HepG2 (cell line): ENCODE results near the gene BBS9. TPM values are rescaled to one million over a fixed set of nuclear protein-coding genes. Genes with fewer than 3 reads are reported as not detected.

Experiments used
- BRD4 ChIP-seq: sonication (generic); formaldehyde crosslinking; IDR thresholded peaks from 2 replicates; pipeline ENCODE4 v1.4.0; 2020; ENCODE audit warnings: missing genetic modification reagents
- CBFB ChIP-seq: sonication (generic); formaldehyde crosslinking; IDR thresholded peaks from 2 replicates; pipeline ENCODE4 v1.4.0; 2020; ENCODE audit warnings: missing genetic modification reagents
- FOXC1 ChIP-seq: sonication (generic); formaldehyde crosslinking; IDR thresholded peaks from 2 replicates; pipeline ENCODE4 v1.8.0; 2022; ENCODE audit warnings: mild to moderate bottlenecking, missing genetic modification reagents, borderline replicate concordance
- HDAC2 ChIP-seq: sonication (generic); formaldehyde crosslinking; IDR thresholded peaks from 2 replicates; pipeline ENCODE4 v1.4.0; 2020; ENCODE audit warnings: missing genetic modification reagents
- HOXA3 ChIP-seq: sonication (generic); formaldehyde crosslinking; IDR thresholded peaks from 2 replicates; pipeline ENCODE4 v1.5.0; 2020; ENCODE audit warnings: missing genetic modification reagents
- KLF16 ChIP-seq, 2 experiments: sonication (generic) in 1 of 2; formaldehyde crosslinking in 1 of 2; IDR thresholded peaks; 2 replicates each; pipeline versions ENCODE4 v1.6.1 to v1.8.0; 2016 to 2023; ENCODE audit warnings: missing genetic modification reagents in 2 of 2, missing compliant biosample characterization in 1 of 2
- MAZ ChIP-seq, 2 experiments: sonication (generic) in 1 of 2; formaldehyde crosslinking in 1 of 2; IDR thresholded peaks; 2 replicates each; pipeline versions ENCODE4 v1.5.0 to v1.6.1; 2012 to 2020; ENCODE audit warnings: low read depth in 2 of 2, mild to moderate bottlenecking in 2 of 2, borderline replicate concordance in 1 of 2, improper control_type of control experiment in 1 of 2, low read length in 1 of 2, missing genetic modification reagents in 1 of 2, moderate library complexity in 1 of 2
- PHF8 ChIP-seq: sonication (generic); formaldehyde crosslinking; IDR thresholded peaks from 2 replicates; pipeline ENCODE4 v1.5.0; 2020; ENCODE audit warnings: missing genetic modification reagents
- POLR2A ChIP-seq, 2 experiments: IDR thresholded peaks; 2 replicates each; pipeline ENCODE4 v1.6.1; 2011; ENCODE audit warnings: low read depth in 2 of 2, low read length in 2 of 2, mild to moderate bottlenecking in 1 of 2, moderate library complexity in 1 of 2; ENCODE audit not compliant: insufficient read depth in 1 of 2
- RARG ChIP-seq: sonication (generic); formaldehyde crosslinking; IDR thresholded peaks from 2 replicates; pipeline ENCODE4 v1.4.0; 2020; ENCODE audit warnings: low read depth, mild to moderate bottlenecking, missing genetic modification reagents
- STAG1 ChIP-seq: sonication (generic); formaldehyde crosslinking; IDR thresholded peaks from 2 replicates; pipeline ENCODE4 v1.4.0; 2020; ENCODE audit warnings: missing genetic modification reagents
- TAF1 ChIP-seq: sonication (generic); formaldehyde crosslinking; IDR thresholded peaks from 2 replicates; pipeline ENCODE4 v1.4.0; 2020; ENCODE audit warnings: missing genetic modification reagents
- ZNF350 ChIP-seq: sonication (generic); formaldehyde crosslinking; IDR thresholded peaks from 2 replicates; pipeline ENCODE4 v1.4.0; 2020; ENCODE audit warnings: mild to moderate bottlenecking, low read depth, missing genetic modification reagents, borderline replicate concordance
- ZNF44 ChIP-seq: sonication (generic); formaldehyde crosslinking; IDR thresholded peaks from 2 replicates; pipeline ENCODE4 v1.5.1; 2020; ENCODE audit warnings: mild to moderate bottlenecking, missing genetic modification reagents
- ZNF644 ChIP-seq: IDR thresholded peaks from 2 replicates; pipeline ENCODE4 v1.6.1; 2016; ENCODE audit warnings: low read depth
- ZSCAN30 ChIP-seq: sonication (generic); formaldehyde crosslinking; IDR thresholded peaks from 2 replicates; pipeline ENCODE4 v1.5.0; 2020; ENCODE audit warnings: mild to moderate bottlenecking, missing genetic modification reagents
- polyA plus RNA-seq, 8 experiments: library from polyadenylated mRNA; depleted of rRNA in 3 of 8; stranded (reverse) in 7 of 8; unstranded in 1 of 8; fragments of >200 nt; fragmentation: Illumina TruSeq in 4 of 8; extraction: Trizol in 4 of 8; gene quantifications; 2 replicates each; pipeline versions ENCODE4 v1.2.1 to v1.2.3, GENCODE V29; 2011 to 2016; ENCODE audit warnings: low read depth in 4 of 8, missing spikeins in 1 of 8, mixed read lengths in 1 of 8; ENCODE audit not compliant: insufficient read depth in 1 of 8
- total RNA-seq, 5 experiments: library from RNA; depleted of rRNA; stranded (reverse); fragments of >200 nt; fragmentation: Illumina TruSeq; extraction: Trizol; gene quantifications; 2 replicates each; pipeline ENCODE4 v1.2.3, GENCODE V29; 2016; ENCODE audit warnings: low read depth in 1 of 5
- TF ChIP-seq, protein P1 (sequence below): sonication (generic); formaldehyde crosslinking; IDR thresholded peaks from 2 replicates; pipeline ENCODE4 v1.4.0; 2020; ENCODE audit warnings: missing genetic modification reagents
- TF ChIP-seq, protein P2 (sequence below): IDR thresholded peaks from 2 replicates; pipeline ENCODE4 v1.6.1; 2016; ENCODE audit warnings: low read depth, borderline replicate concordance
- TF ChIP-seq, protein P3 (sequence below): sonication (generic); formaldehyde crosslinking; IDR thresholded peaks from 2 replicates; pipeline ENCODE4 v1.4.0; 2020; ENCODE audit warnings: missing genetic modification reagents
- TF ChIP-seq, protein P4 (sequence below): sonication (generic); formaldehyde crosslinking; IDR thresholded peaks from 2 replicates; pipeline ENCODE4 v1.9.0; 2021; ENCODE audit warnings: missing genetic modification reagents, borderline replicate concordance
- TF ChIP-seq, protein P5 (sequence below): sonication (generic); formaldehyde crosslinking; IDR thresholded peaks from 2 replicates; pipeline ENCODE4 v1.8.1; 2022; ENCODE audit warnings: mild to moderate bottlenecking, missing genetic modification reagents
- TF ChIP-seq, protein P6 (sequence below): sonication (generic); formaldehyde crosslinking; IDR thresholded peaks from 2 replicates; pipeline ENCODE4 v1.8.0; 2022; ENCODE audit warnings: mild to moderate bottlenecking, missing genetic modification reagents, borderline replicate concordance

BBS9 gene
- total and polyA plus RNA-seq, 2 of the 13 experiments (the other 11 are each of a cell fraction or from before 2014, with no cell fraction given), result 5.1 to 7.8 TPM

DNA sequence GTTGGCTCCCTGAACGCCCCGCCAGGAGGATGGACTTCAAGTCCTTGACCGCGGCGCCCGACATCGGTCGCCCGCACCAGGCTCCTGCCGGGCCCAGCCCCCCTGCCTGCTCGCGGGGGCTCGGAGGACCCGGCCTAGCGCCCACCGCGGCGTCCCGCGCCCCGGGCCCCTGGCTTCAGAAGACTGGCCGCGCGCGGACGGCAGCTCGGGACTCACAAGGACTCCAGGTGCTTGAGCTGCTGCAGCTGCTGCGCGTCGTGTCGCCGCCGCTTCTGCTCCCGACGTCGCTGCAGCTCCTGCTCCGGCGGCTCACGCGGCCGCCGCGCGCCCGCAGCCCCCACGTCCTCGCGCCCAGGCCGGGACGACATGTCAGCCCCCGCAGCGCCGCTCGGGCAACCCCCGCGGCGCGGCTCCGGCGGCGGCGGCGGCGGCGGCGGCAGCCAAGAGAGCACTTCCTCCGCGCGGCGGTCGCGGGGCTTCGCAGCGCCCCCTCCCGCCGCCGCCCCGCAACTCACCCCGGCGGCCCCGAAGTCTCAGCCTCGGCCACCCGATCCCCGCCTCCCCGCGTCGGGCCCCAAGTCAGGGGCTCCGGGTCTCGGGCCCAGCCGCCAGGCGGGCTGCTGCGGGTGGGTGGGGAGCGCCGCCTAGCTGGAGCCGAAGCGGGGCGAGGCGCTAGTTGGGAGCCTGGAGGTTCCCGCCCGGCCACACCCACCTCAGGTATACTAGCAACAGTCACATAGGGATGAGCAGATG is 20.2 kb upstream of the BBS9 start, which contains the start of gene RP9 (continued):
- peak; percentile 23; the same call in 1 of the 2 replicates for TF ChIP-seq ZNF350 (CRISPR knock-in tag)
- TF ChIP-seq KLF16 (CRISPR knock-in tag; IDR thresholded peaks at IDR 0.05), result peak in 1 of 2 experiments; percentile 50; a peak in 1 of 4 replicates
- TF ChIP-seq HOXA3 (CRISPR knock-in tag), result peak; percentile 63
- peak; percentile 48; the same call in 1 of the 2 replicates for TF ChIP-seq MAZ (IDR thresholded peaks at IDR 0.05; ENCODE audit: borderline replicate concordance, low read depth, low read length)
- peak; percentile 67; the same call in 1 of the 2 replicates for TF ChIP-seq MAZ (CRISPR knock-in tag; IDR thresholded peaks at IDR 0.05; ENCODE audit: low read depth)
- TF ChIP-seq, protein P1, sequence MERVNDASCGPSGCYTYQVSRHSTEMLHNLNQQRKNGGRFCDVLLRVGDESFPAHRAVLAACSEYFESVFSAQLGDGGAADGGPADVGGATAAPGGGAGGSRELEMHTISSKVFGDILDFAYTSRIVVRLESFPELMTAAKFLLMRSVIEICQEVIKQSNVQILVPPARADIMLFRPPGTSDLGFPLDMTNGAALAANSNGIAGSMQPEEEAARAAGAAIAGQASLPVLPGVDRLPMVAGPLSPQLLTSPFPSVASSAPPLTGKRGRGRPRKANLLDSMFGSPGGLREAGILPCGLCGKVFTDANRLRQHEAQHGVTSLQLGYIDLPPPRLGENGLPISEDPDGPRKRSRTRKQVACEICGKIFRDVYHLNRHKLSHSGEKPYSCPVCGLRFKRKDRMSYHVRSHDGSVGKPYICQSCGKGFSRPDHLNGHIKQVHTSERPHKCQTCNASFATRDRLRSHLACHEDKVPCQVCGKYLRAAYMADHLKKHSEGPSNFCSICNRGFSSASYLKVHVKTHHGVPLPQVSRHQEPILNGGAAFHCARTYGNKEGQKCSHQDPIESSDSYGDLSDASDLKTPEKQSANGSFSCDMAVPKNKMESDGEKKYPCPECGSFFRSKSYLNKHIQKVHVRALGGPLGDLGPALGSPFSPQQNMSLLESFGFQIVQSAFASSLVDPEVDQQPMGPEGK (CRISPR knock-in tag), result peak; percentile 53; the same call in 1 of the 2 replicates
- 0 out of 2 replicates have a peak, but pooled peaks have one; percentile 15 for TF ChIP-seq ZNF644 (CRISPR knock-in tag)
- TF ChIP-seq, protein P2, sequence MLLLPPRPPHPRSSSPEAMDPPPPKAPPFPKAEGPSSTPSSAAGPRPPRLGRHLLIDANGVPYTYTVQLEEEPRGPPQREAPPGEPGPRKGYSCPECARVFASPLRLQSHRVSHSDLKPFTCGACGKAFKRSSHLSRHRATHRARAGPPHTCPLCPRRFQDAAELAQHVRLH (CRISPR knock-in tag), result no peak
- TF ChIP-seq, protein P3, sequence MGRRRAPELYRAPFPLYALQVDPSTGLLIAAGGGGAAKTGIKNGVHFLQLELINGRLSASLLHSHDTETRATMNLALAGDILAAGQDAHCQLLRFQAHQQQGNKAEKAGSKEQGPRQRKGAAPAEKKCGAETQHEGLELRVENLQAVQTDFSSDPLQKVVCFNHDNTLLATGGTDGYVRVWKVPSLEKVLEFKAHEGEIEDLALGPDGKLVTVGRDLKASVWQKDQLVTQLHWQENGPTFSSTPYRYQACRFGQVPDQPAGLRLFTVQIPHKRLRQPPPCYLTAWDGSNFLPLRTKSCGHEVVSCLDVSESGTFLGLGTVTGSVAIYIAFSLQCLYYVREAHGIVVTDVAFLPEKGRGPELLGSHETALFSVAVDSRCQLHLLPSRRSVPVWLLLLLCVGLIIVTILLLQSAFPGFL (CRISPR knock-in tag), result no peak
- TF ChIP-seq PHF8 (CRISPR knock-in tag), result peak; percentile 71
- TF ChIP-seq FOXC1 (CRISPR knock-in tag), result 0 out of 2 replicates have a peak, but pooled peaks have one; percentile 9
- no peak for TF ChIP-seq RARG
- TF ChIP-seq CBFB (CRISPR knock-in tag), result peak; percentile 26; the same call in 1 of the 2 replicates
- TF ChIP-seq BRD4 (CRISPR knock-in tag), result peak; percentile 38; the same call in 1 of the 2 replicates
- no peak for TF ChIP-seq ZSCAN30 (CRISPR knock-in tag)
- TF ChIP-seq, protein P4, sequence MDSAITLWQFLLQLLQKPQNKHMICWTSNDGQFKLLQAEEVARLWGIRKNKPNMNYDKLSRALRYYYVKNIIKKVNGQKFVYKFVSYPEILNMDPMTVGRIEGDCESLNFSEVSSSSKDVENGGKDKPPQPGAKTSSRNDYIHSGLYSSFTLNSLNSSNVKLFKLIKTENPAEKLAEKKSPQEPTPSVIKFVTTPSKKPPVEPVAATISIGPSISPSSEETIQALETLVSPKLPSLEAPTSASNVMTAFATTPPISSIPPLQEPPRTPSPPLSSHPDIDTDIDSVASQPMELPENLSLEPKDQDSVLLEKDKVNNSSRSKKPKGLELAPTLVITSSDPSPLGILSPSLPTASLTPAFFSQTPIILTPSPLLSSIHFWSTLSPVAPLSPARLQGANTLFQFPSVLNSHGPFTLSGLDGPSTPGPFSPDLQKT, result no peak
- TF ChIP-seq, protein P5, sequence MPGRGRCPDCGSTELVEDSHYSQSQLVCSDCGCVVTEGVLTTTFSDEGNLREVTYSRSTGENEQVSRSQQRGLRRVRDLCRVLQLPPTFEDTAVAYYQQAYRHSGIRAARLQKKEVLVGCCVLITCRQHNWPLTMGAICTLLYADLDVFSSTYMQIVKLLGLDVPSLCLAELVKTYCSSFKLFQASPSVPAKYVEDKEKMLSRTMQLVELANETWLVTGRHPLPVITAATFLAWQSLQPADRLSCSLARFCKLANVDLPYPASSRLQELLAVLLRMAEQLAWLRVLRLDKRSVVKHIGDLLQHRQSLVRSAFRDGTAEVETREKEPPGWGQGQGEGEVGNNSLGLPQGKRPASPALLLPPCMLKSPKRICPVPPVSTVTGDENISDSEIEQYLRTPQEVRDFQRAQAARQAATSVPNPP, result peak; percentile 62; the same call in 1 of the 2 replicates
- TF ChIP-seq POLR2A (IDR thresholded peaks at IDR 0.05; ENCODE audit: insufficient read depth in 1 of 2, low read depth in 2 of 2, low read length in 2 of 2), result peak; percentile 69
- TF ChIP-seq TAF1 (CRISPR knock-in tag), result peak; percentile 59; the same call in 1 of the 2 replicates
- peak; percentile 70 for TF ChIP-seq STAG1 (CRISPR knock-in tag)
- TF ChIP-seq ZNF44, result no peak
- TF ChIP-seq HDAC2 (CRISPR knock-in tag), result 0 out of 2 replicates have a peak, but pooled peaks have one; percentile 23
- TF ChIP-seq, protein P6, sequence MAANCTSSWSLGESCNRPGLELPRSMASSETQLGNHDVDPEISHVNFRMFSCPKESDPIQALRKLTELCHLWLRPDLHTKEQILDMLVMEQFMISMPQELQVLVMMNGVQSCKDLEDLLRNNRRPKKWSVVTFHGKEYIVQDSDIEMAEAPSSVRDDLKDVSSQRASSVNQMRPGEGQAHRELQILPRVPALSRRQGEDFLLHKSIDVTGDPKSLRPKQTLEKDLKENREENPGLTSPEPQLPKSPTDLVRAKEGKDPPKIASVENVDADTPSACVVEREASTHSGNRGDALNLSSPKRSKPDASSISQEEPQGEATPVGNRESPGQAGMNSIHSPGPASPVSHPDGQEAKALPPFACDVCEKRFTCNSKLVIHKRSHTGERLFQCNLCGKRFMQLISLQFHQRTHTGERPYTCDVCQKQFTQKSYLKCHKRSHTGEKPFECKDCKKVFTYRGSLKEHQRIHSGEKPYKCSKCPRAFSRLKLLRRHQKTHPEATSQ (CRISPR knock-in tag), result no peak
